B cell (primary cell): ENCODE data around the gene ACTN1. TPM values are rescaled to one million over a fixed set of nuclear protein-coding genes. Genes with fewer than 3 reads are reported as not detected.

Experiments used
- ATAC-seq: fragments of 200-7000 bp; cut with Tn5 transposase; one replicate; pipeline ENCODE4 v1.10.0; 2021; ENCODE audit warnings: low read depth, mild to moderate bottlenecking, moderate number of reproducible peaks, moderate library complexity
- CTCF ChIA-PET: fragments of 350-600 bp; sonication (Branson Sonifier 250); formaldehyde crosslinking; loops from one replicate; lab custom pipeline; 2021; ENCODE audit warnings: antibody characterized with exemption, inconsistent platforms; lab: Charles Lee
- POLR2A ChIA-PET: fragments of 350-600 bp; sonication (Branson Sonifier 250); formaldehyde crosslinking; loops from one replicate; lab custom pipeline; 2021; ENCODE audit warnings: antibody characterized with exemption; lab: Charles Lee
- DNase-seq: peaks from one replicate; pipeline ENCODE4 v3.0.0; 2013
- H2AFZ ChIP-seq: 2 replicates; pipeline ENCODE4 v1.6.1; 2012; ENCODE audit warnings: mild to moderate bottlenecking, low read depth, low read length; ENCODE audit not compliant: insufficient read depth, poor library complexity, severe bottlenecking
- H3K27ac ChIP-seq, 2 donors: 1 replicate in 1 of 2; 2 replicates in 1 of 2; pipeline ENCODE4 v1.5.1; 2012 to 2013; ENCODE audit warnings: low read length in 2 of 2, mild to moderate bottlenecking in 2 of 2, moderate library complexity in 1 of 2
- H3K27me3 ChIP-seq, 4 experiments: fragments of 200-600 bp in 1 of 4; sonication (generic) in 1 of 4; replicated peaks in 1 of 4; 1 replicate in 2 of 4; 2 replicates in 2 of 4; pipeline versions ENCODE4 v1.6.1 to v1.7.0; 2013 to 2016; ENCODE audit warnings: low read length in 3 of 4, mild to moderate bottlenecking in 2 of 4, mixed read lengths in 1 of 4, moderate library complexity in 1 of 4; ENCODE audit not compliant: insufficient read depth in 4 of 4, control insufficient read depth in 3 of 4; ENCODE audit errors: control extremely low read depth in 1 of 4
- H3K36me3 ChIP-seq, 2 experiments: replicated peaks in 1 of 2; 1 replicate in 1 of 2; 2 replicates in 1 of 2; pipeline versions ENCODE4 v1.6.1 to v1.7.1; 2013; ENCODE audit warnings: low read length in 1 of 2; ENCODE audit not compliant: insufficient read depth in 2 of 2, control insufficient read depth in 1 of 2; ENCODE audit errors: control extremely low read depth in 1 of 2, extremely low read depth in 1 of 2
- H3K4me1 ChIP-seq, 2 donors: fragments of 200-600 bp in 1 of 2; sonication (generic) in 1 of 2; 1 replicate in 1 of 2; 2 replicates in 1 of 2; pipeline versions ENCODE4 v1.5.1 to v1.6.1; 2013 to 2017; ENCODE audit warnings: low read length in 2 of 2; ENCODE audit not compliant: control insufficient read depth in 2 of 2, insufficient read depth in 2 of 2
- H3K4me2 ChIP-seq: replicated peaks from 2 replicates; pipeline ENCODE3; 2012; ENCODE audit warnings: mild to moderate bottlenecking, low read depth, low read length; ENCODE audit not compliant: poor library complexity, severe bottlenecking
- H3K4me3 ChIP-seq, 5 experiments: fragments of 200-600 bp in 1 of 5; sonication (generic) in 1 of 5; 1 replicate in 3 of 5; 2 replicates in 2 of 5; pipeline versions ENCODE4 v1.5.1 to v1.7.0; 2011 to 2016; ENCODE audit warnings: low read length in 4 of 5, mild to moderate bottlenecking in 4 of 5, low read depth in 2 of 5, control low read depth in 1 of 5, moderate library complexity in 1 of 5; ENCODE audit not compliant: insufficient read depth in 1 of 5; ENCODE audit errors: control extremely low read depth in 1 of 5, extremely low read depth in 1 of 5
- H3K79me2 ChIP-seq: fragments of 200-600 bp; sonication (generic); one replicate; pipeline ENCODE4 v1.6.0; 2016; ENCODE audit warnings: low read length; ENCODE audit not compliant: control insufficient read depth, insufficient read depth
- H3K9ac ChIP-seq: fragments of 200-600 bp; sonication (generic); 2 replicates; pipeline ENCODE4 v1.6.1; 2017; ENCODE audit warnings: mild to moderate bottlenecking, low read length, moderate library complexity
- H3K9me3 ChIP-seq, 3 donors: one replicate each; pipeline versions ENCODE4 v1.6.1 to v1.7.1; 2013; ENCODE audit warnings: low read length in 2 of 3; ENCODE audit not compliant: control insufficient read depth in 2 of 3, insufficient read depth in 1 of 3; ENCODE audit errors: control extremely low read depth in 1 of 3
- H4K20me1 ChIP-seq: 2 replicates; pipeline ENCODE4 v1.6.0; 2012; ENCODE audit warnings: mild to moderate bottlenecking, low read length; ENCODE audit not compliant: insufficient read depth, control insufficient read depth, poor library complexity, severe bottlenecking
- H3K27ac Mint-ChIP-seq: one replicate; pipeline ENCODE4 v1.8.0; 2021; ENCODE audit warnings: mixed read lengths
- H3K27me3 Mint-ChIP-seq: one replicate; pipeline ENCODE4 v1.8.0; 2021; ENCODE audit warnings: mixed read lengths
- H3K4me1 Mint-ChIP-seq: one replicate; pipeline ENCODE4 v1.8.0; 2021; ENCODE audit warnings: mixed read lengths
- H3K4me3 Mint-ChIP-seq: one replicate; pipeline ENCODE4 v1.8.0; 2021; ENCODE audit warnings: mixed read lengths
- H3K9me3 Mint-ChIP-seq: one replicate; pipeline ENCODE4 v1.8.0; 2022; ENCODE audit warnings: mixed read lengths; ENCODE audit not compliant: insufficient read depth
- EZH2 ChIP-seq: IDR thresholded peaks from 2 replicates; pipeline ENCODE4 v1.6.1; 2012; ENCODE audit warnings: borderline replicate concordance, low read depth, mild to moderate bottlenecking, moderate library complexity, low read length; ENCODE audit not compliant: insufficient read depth, poor library complexity, severe bottlenecking
- WGBS: methylation state at CpG from one replicate; pipeline ENCODE4 v1.1.5; 2013; ENCODE audit warnings: missing lambda C conversion rate; ENCODE audit not compliant: insufficient coverage; 5-methylcytosine and 5-hydroxymethylcytosine counted together
- intact Hi-C: fragments of 100-400 bp; cut with micrococcal nuclease; formaldehyde crosslinking; loops from one replicate; pipeline ENCODE4 v1.10.0; 2022
- polyA plus RNA-seq: library from polyadenylated mRNA; depleted of rRNA; stranded (reverse); fragments of >200 nt; gene quantifications from 2 replicates; pipeline ENCODE4 v1.2.3, GENCODE V29; 2012
- total RNA-seq, 2 donors: library from RNA; stranded (reverse); fragments of 120-200 nt in 1 of 2; gene quantifications; 1 replicate in 1 of 2; 2 replicates in 1 of 2; pipeline versions ENCODE4 v1.2.3 to v1.2.4, GENCODE V29; 2013 to 2022
- TF ChIP-seq, protein P1 (sequence below): fragments of 200-600 bp; IDR thresholded peaks from one replicate; pipeline ENCODE4 v1.8.0; 2022; ENCODE audit warnings: antibody characterized with exemption, mild to moderate bottlenecking

ACTN1 gene
- total and polyA plus RNA-seq, 2 donors (not counting 1 experiment from before 2014, with no cell fraction given), result 0.74 to 0.89 TPM

DNA sequence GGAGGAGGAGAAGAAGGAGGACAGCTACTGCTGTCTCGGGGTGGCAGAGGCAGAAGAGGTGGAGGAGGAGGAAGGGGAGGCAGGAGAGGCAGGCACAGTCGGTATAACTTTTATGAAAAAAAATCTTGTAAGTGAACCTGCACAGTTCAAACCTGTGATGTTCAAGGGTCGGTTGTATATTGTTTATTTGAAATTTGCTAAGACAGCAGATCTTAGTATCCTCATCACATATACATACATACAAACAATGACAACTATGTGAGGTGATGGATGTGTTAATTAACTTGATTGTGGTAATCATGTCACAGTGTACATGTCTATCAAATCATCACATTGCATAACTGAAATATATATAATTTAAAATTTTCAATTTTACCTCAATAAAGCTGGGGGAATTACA lies 19.0 kb downstream of the ACTN1 start:
- ChIA-PET CTCF (no interaction called here), POLR2A (no interaction called here)
- TF ChIP-seq EZH2, result no peak
- TF ChIP-seq, protein P1, sequence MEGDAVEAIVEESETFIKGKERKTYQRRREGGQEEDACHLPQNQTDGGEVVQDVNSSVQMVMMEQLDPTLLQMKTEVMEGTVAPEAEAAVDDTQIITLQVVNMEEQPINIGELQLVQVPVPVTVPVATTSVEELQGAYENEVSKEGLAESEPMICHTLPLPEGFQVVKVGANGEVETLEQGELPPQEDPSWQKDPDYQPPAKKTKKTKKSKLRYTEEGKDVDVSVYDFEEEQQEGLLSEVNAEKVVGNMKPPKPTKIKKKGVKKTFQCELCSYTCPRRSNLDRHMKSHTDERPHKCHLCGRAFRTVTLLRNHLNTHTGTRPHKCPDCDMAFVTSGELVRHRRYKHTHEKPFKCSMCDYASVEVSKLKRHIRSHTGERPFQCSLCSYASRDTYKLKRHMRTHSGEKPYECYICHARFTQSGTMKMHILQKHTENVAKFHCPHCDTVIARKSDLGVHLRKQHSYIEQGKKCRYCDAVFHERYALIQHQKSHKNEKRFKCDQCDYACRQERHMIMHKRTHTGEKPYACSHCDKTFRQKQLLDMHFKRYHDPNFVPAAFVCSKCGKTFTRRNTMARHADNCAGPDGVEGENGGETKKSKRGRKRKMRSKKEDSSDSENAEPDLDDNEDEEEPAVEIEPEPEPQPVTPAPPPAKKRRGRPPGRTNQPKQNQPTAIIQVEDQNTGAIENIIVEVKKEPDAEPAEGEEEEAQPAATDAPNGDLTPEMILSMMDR, result no peak
- no peak overlapping the region for H3K27ac ChIP-seq
- H3K36me3 ChIP-seq, result no peaks in the 10 kb centered on the region
- ATAC-seq (no peak), DNase-seq (no peak)
- no peak overlapping the region for H3K4me3 Mint-ChIP-seq
- intact Hi-C loops, result no loop called here
- peaks cover 29% of the 10 kb centered on the region for H3K27me3 Mint-ChIP-seq
- H3K27ac Mint-ChIP-seq, result no peak overlapping the region
- H3K9me3 ChIP-seq, result no peaks in the 10 kb centered on the region
- WGBS, result 89% methylated on average over 2 of the region's 3 CpGs
- no peaks in the 10 kb centered on the region for H3K79me2 ChIP-seq
- no peaks in the 10 kb centered on the region for H3K9me3 Mint-ChIP-seq
- H3K4me2 ChIP-seq, result no peak overlapping the region
- H2AFZ ChIP-seq, result no peak overlapping the region
- peaks cover 0 to 9% (median 0%) of the 10 kb centered on the region in 4 experiments for H3K27me3 ChIP-seq
- no peak overlapping the region for H3K4me3 ChIP-seq
- H3K4me1 ChIP-seq, result no peaks in the 10 kb centered on the region
- no peak overlapping the region for H3K9ac ChIP-seq
- no peaks in the 10 kb centered on the region for H4K20me1 ChIP-seq
- H3K4me1 Mint-ChIP-seq, result no peaks in the 10 kb centered on the region

DNA sequence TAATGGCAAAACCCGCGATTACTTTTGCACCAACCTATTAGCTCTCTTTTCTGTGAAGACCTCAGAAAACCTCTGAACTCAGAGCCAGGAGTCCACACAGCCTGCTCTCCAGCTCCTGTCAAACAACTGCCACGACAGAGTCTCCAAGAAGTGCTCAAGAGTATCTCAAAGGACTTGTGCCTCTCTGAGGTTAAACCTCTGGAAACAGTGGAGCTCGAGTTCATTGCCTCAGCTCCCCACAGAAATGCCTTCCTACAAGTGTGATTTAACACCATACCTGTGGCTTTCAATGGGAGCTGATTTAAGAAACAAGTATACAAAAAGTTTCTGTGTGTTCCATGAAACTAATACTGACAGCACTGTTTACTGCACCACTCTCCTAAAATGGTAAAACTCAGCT lies 20.1 kb downstream of the ACTN1 start:
- Histone ChIP-seq H3K4me3 (no peak overlapping the region), H4K20me1 (no peaks in the 10 kb centered on the region), H3K4me2 (no peak overlapping the region), H3K27me3 (peaks cover 0 to 12% (median 0%) of the 10 kb centered on the region in 4 experiments), H3K9ac (no peak overlapping the region), H3K4me1 (no peaks in the 10 kb centered on the region), H3K36me3 (no peaks in the 10 kb centered on the region), H3K79me2 (no peaks in the 10 kb centered on the region), H2AFZ (no peak overlapping the region), H3K27ac (no peak overlapping the region), H3K9me3 (no peaks in the 10 kb centered on the region)
- TF ChIP-seq, protein P1, result no peak
- TF ChIP-seq EZH2, result no peak
- ChIA-PET CTCF (no interaction called here), POLR2A (no interaction called here)
- intact Hi-C loops, result no loop called here
- DNase-seq (no peak), ATAC-seq (no peak)
- peaks cover 33% of the 10 kb centered on the region for H3K27me3 Mint-ChIP-seq
- H3K9me3 Mint-ChIP-seq, result no peaks in the 10 kb centered on the region
- H3K27ac Mint-ChIP-seq, result no peak overlapping the region
- WGBS, result 44% methylated on average over 3 of the region's 4 CpGs
- no peaks in the 10 kb centered on the region for H3K4me1 Mint-ChIP-seq
- H3K4me3 Mint-ChIP-seq, result no peak overlapping the region
